ENCODE measurements around the gene PAXIP1. TPM values are rescaled to one million over a fixed set of nuclear protein-coding genes. Genes with fewer than 3 reads are reported as not detected.

PAXIP1 gene
- total RNA-seq, 4 donors from 2014 or later, result 5.8 to 15.4 (median 11.3) TPM

DNA sequence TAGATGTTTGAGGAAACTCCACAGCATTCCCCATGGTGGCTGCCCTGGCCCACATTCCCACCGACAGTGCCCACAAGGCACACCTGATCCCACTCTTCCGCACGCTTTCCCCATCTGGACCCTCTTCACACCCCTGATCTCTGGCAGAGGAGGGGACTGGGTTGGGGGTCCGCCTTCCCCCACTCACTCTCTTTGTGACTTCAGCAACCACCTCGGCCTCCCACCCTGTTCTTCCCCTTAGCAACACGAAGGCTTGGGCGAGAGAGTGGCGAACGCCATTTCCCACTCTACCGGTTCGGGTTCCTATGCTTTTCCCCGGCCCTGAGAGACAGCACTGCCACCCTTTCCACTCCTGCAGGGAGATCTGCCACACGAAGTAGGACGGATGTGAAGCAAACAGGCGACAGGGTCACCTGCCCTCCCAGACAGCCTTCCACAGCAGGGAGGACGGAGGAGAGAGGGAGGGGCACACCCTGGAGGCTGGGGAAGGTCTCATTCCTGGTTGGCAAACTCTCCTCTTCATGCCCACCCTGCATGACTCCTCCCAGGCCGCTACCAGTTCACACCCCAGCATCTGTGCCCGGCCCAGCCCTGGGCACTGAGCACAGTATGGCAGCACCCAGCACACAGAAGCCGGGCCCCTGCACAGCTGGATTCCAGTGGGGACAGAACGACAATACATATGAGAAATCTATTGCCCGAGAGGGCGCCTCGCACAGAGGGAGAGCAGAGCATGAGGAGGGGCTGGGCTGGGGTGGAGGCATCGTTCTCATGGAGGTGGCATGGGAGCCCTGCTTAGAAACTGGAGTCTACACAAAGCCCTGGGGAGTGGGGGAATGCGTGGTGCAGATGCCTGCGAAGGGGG is 93.5 kb downstream of the PAXIP1 start:
- Histone ChIP-seq H3K36me3 (no peaks in the 10 kb centered on the region), H3K27me3 (peaks cover 0 to 26% (median 2%) of the 10 kb centered on the region in 4 donors), H3K27ac (no peak overlapping the region), H3K9me3 (peaks cover 0 to 12% (median 0%) of the 10 kb centered on the region in 3 donors), H3K4me1 (peaks cover 4 to 11% (median 6%) of the 10 kb centered on the region in 3 donors), H3K4me3 (no peak overlapping the region)
- intact Hi-C loops (cut with DNase I), result no loop called here
- WGBS, 2 donors, result 69 to 72% methylated on average over 9 to 19 of the region's 26 CpGs
- DNase-seq, result no peak
- TF ChIP-seq, protein P1, sequence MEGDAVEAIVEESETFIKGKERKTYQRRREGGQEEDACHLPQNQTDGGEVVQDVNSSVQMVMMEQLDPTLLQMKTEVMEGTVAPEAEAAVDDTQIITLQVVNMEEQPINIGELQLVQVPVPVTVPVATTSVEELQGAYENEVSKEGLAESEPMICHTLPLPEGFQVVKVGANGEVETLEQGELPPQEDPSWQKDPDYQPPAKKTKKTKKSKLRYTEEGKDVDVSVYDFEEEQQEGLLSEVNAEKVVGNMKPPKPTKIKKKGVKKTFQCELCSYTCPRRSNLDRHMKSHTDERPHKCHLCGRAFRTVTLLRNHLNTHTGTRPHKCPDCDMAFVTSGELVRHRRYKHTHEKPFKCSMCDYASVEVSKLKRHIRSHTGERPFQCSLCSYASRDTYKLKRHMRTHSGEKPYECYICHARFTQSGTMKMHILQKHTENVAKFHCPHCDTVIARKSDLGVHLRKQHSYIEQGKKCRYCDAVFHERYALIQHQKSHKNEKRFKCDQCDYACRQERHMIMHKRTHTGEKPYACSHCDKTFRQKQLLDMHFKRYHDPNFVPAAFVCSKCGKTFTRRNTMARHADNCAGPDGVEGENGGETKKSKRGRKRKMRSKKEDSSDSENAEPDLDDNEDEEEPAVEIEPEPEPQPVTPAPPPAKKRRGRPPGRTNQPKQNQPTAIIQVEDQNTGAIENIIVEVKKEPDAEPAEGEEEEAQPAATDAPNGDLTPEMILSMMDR (IDR thresholded peaks at IDR 0.05), result no peak
- no peak for TF ChIP-seq POLR2A (IDR thresholded peaks at IDR 0.05)

DNA sequence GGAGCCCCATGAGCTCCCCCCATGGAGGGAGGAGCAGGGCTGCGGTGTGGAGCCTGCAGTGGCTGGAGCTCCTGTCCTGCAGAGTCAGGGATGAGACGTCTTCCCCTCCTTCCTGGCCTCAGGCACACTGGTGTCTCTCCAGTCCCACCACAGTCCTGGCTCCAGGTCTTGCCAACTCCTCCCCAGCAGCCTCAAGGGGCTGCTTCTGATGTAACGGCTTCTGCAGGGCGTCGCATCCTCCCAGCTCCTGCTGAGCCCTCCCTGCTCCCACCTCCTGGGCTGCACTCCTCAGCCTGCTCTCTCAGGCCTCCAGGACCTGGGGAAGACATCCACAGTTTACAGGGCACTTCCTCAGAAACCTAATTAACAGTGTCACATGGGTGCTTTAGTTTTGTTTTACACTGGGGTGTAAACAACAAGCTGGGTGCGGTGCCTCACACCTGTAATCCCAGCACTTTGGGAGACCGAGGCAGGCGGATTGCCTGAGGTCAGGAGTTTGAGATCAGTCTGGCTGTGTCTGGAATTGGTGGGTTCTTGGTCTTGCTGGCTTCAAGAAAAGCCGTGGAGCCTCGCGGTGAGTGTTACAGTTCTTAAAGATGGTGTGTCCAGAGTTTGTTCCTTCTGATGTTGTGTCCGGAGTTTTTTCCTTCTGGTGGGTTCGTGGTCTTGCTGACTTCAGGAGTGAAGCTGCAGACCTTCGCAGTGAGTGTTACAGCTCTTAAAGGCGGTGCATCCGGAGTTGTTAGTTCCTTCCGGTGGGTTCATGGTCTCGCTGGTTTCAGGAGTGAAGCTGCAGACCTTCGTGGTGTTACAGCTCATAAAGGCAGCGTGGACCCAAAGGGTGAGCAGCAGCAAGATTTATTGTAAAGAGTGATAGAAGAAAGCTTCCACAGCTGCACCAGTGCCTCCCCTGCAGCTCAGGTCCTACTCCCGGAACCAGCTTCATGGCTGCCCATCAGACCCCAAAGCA is 95.0 kb downstream of the PAXIP1 start:
- no peak overlapping the region for H3K4me3 ChIP-seq
- no peak for TF ChIP-seq POLR2A (IDR thresholded peaks at IDR 0.05)
- TF ChIP-seq, protein P1 (IDR thresholded peaks at IDR 0.05), result no peak
- intact Hi-C loops (cut with DNase I), result no loop called here
- peaks cover 0 to 12% (median 0%) of the 10 kb centered on the region in 3 donors for H3K9me3 ChIP-seq
- H3K27me3 ChIP-seq, result peaks cover 0 to 19% (median 0%) of the 10 kb centered on the region in 4 donors
- no peaks in the 10 kb centered on the region for H3K4me1 ChIP-seq
- no peak overlapping the region for H3K27ac ChIP-seq
- WGBS, 2 donors, result 68 to 70% methylated on average over 12 to 13 of the region's 21 CpGs
- no peak for DNase-seq
- H3K36me3 ChIP-seq, result no peaks in the 10 kb centered on the region

DNA sequence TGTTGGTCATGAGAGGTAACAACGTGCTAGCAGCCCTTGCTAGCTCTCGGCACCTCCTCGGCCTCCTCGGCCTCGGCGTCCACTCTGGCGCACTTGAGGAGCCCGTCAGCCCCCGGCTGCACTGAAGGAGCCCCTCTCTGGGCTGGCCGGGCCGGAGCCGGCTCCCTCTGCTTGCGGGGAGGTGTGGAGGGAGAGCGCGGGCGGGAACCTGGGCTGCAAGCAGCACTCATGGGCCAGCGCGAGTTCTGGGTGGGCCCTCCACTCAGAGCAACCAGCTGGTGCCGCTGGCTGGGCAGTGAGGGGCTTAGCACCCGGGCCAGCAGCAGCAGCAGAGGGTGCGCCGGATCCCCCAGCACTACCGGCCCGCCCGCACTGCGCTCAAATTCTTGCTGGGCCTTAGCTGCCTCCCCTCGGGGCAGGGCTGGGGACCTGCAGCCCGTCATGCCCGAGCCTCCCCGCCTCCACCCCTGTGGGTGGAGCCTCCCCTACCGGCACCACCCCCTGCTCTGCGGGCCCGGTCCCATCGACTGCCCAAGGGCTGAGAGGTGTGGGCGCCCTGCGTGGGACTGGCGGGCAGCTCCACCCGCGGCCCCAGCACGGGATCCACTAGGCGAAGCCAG is 96.1 kb downstream of the PAXIP1 start:
- DNase-seq, result no peak
- Histone ChIP-seq H3K36me3 (no peaks in the 10 kb centered on the region), H3K27ac (no peak overlapping the region), H3K4me3 (no peak overlapping the region), H3K9me3 (peaks cover 0 to 12% (median 0%) of the 10 kb centered on the region in 3 donors), H3K4me1 (no peaks in the 10 kb centered on the region), H3K27me3 (peaks cover 0 to 19% (median 0%) of the 10 kb centered on the region in 4 donors)
- TF ChIP-seq POLR2A (IDR thresholded peaks at IDR 0.05), result no peak
- TF ChIP-seq, protein P1 (IDR thresholded peaks at IDR 0.05), result no peak
- intact Hi-C loops (cut with DNase I), result no loop called here
- 93% methylated on average over 3 of the region's 41 CpGs; no CpG with 5 or more reads in 1 of the 2 donors for WGBS, 2 donors

DNA sequence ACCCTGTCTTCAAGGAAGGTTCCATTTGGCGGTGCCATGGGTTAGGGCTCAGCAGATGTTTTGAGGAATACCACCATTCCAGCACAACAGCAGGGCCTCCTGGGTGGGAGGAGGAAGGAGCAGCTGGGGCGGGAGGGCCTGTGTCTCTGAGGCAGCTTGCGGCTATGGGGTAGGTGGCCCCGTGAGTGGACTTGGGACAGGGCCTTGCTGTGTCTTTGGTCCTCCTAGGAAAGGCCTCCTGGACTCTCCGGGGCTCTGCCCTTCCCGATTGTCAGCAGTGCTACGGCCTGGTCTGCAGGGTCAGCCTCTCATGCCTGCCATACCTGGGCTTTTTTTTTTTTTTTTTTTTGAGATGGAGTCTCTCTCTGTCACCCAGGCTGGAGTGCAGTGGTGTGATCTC is 96.7 kb downstream of the PAXIP1 start:
- Histone ChIP-seq H3K4me1 (no peaks in the 10 kb centered on the region), H3K27ac (no peak overlapping the region), H3K9me3 (peaks cover 0 to 8% (median 0%) of the 10 kb centered on the region in 3 donors), H3K4me3 (no peak overlapping the region), H3K27me3 (peaks cover 0 to 16% (median 0%) of the 10 kb centered on the region in 4 donors), H3K36me3 (no peaks in the 10 kb centered on the region)
- no peak for DNase-seq
- no peak for TF ChIP-seq POLR2A (IDR thresholded peaks at IDR 0.05)
- TF ChIP-seq, protein P1 (IDR thresholded peaks at IDR 0.05), result no peak
- WGBS, 2 donors, result 65 to 89% methylated on average over 4 to 5 of the region's 7 CpGs
- intact Hi-C loops (cut with DNase I), result no loop called here

All from esophagus squamous epithelium (tissue), 5 donors.